Fibroblast of the aortic adventitia (primary cell): Measurements from ENCODE around the gene VWA7. TPM values are rescaled to one million over a fixed set of nuclear protein-coding genes. Genes with fewer than 3 reads are reported as not detected.
A peak's percentile ranks its signal among the peaks of the same experiment; 100 is the strongest.
"Not testable (repeated sequence)": the region's sequence is repeated elsewhere in the genome, so short reads cannot be mapped to it uniquely, and the experiment has no call there.

Experiments used
- DNase-seq: peaks from one replicate; pipeline ENCODE4 v3.0.0-alpha.2; 2010; ENCODE audit warnings: low read depth
- H3K4me3 ChIP-seq: 2 replicates; pipeline ENCODE4 v1.5.1; 2011; ENCODE audit warnings: low read depth, mild to moderate bottlenecking, control low read depth, low read length, moderate library complexity
- CTCF ChIP-seq: IDR thresholded peaks from 2 replicates; pipeline ENCODE4 v1.5.1; 2011; ENCODE audit warnings: mild to moderate bottlenecking, low read length, control low read depth, inconsistent platforms; ENCODE audit not compliant: insufficient read depth
- total RNA-seq: library from RNA; depleted of rRNA; stranded (reverse); fragments of >200 nt; gene quantifications from 2 replicates; pipeline ENCODE4 v1.2.3, GENCODE V29; 2012; ENCODE audit warnings: low replicate concordance

Gene VWA7
- total RNA-seq, 1 donor: 0.36 TPM

GRCh38 chr6:31795616-31796298 lies 18.6 kb upstream of the VWA7 start, which contains the start of gene VARS1:
Gene VARS1 (minus strand): TSS chr6:31795752. CDS start chr6:31795217, 535 bp downstream.
- peak; percentile 87 for DNase-seq
- TF ChIP-seq CTCF: peak; percentile 68
- H3K4me3 ChIP-seq: peak within 1 kb of the TSS; percentile 94

GRCh38 chr6:31794866-31795615 lies 17.9 kb upstream of the VWA7 start:
- DNase-seq: no peak
- peak overlapping the region; percentile 94 for H3K4me3 ChIP-seq
- TF ChIP-seq CTCF: no peak

DNA sequence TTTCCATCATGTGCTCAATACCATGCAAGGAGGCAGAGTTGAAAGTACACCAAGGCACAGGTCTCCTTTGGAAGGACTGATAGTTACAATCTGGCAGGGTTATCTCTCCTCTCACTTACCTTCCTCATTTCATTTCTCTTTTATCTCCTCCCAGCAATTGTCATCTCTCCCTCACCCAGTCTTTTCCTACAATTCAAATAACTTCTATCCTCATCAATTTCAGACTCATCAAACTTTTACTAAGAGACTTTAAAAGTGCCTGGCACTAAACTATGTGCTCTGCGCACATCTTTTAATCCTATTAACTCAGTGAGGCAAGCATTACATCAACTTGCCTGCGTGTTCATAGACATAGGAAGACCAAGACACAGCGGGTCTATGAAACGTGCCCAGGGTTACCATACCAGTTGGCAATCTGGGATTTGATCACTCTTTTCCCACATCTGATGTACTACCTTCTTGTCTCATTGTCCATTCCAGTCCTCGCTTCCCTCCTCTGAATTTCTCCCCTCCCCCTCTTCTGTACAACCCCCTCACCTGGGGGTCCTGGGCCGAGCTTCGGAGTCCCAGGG lies 17.3 kb upstream of the VWA7 start:
- peak; percentile 52 for DNase-seq
- no peak for TF ChIP-seq CTCF
- H3K4me3 ChIP-seq: peak overlapping the region; percentile 94

- H3K4me3 ChIP-seq: peak overlapping the region; percentile 94
- DNase-seq: not testable (repeated sequence)
These were observed 16.8 kb upstream of the VWA7 start for GRCh38 chr6:31793927-31794245.

GRCh38 chr6:31792761-31793171 lies 15.6 kb upstream of the VWA7 start:
- TF ChIP-seq CTCF: no peak
- DNase-seq: no peak
- H3K4me3 ChIP-seq: no peak overlapping the region

DNA sequence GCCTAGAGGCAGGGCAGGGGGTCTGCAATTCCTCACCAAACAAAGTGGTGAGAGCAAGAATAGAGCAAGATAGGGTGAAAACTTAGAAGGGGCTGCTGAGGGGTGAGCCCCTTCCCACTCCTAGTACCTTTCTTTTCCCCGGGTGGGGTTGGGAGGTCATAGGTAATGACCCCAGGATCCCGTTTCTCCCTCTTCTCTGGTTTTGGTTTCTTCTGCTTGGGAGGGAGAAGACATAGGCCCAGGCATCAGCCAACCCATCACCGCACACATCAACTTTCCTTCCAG lies 14.9 kb upstream of the VWA7 start:
- no peak for TF ChIP-seq CTCF
- no peak for DNase-seq
- H3K4me3 ChIP-seq: no peak overlapping the region

DNA sequence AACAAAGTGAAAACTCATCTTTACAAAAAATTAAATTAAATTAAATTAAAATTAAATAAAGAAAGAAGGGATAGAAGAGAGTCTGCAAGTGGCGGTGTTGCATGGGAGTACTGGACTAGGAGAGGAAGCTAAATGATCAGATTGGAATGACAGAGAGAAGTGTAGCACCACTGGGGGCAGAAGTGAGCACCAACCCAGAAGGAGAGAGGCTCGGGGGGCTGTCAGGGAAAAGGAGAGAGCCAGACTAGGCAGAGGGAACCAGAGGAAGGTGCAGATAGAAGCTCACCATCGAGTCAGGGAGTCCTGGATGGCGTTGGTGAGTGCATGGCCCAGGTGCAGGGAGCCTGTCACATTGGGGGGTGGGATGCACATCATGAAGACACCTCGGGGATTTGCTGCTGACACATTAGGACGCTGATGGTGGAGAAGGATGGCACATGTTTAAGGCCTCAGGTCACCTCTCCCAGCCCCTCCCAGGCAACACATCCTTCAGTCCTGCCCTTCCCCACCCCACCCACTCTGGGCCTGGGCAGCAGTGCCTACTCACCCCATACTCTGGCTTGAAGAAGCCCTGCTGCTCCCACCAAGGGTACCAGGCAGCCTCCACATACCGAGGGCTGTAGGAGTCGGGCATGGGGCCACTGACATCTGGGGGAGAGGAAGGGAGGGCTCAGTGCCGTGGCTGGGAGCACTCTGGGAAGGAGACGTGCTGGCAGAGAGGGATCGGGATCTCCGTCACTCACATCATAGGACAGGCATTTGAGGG lies 14.4 kb upstream of the VWA7 start:
- TF ChIP-seq CTCF: peak; percentile 75
- H3K4me3 ChIP-seq: no peak overlapping the region
- DNase-seq: peak; percentile 54
